MM.1S (cell line): ENCODE results near the gene GDAP2.

Experiments
- DNase-seq: peaks from one replicate; pipeline ENCODE4 v3.0.0-alpha.2; 2015
- H2AFZ ChIP-seq: fragments of 300-600 bp; sonication (generic); 2 replicates; pipeline ENCODE4 v1.6.0; 2016; ENCODE audit warnings: antibody characterized with exemption, low read length
- H3F3A ChIP-seq: fragments of 300-600 bp; sonication (generic); 2 replicates; pipeline ENCODE4 v1.6.1; 2016; ENCODE audit warnings: mild to moderate bottlenecking, antibody characterized with exemption, low read length, moderate library complexity, mixed read lengths; ENCODE audit not compliant: insufficient read depth
- H3K27ac ChIP-seq: fragments of 300-600 bp; sonication (generic); 2 replicates; pipeline ENCODE4 v1.5.1; 2016; ENCODE audit warnings: mild to moderate bottlenecking, low read length
- H3K27me3 ChIP-seq: fragments of 300-600 bp; sonication (generic); replicated peaks from 2 replicates; pipeline ENCODE4 v1.6.0; 2016; ENCODE audit warnings: low read length; ENCODE audit not compliant: insufficient read depth
- H3K36me3 ChIP-seq: fragments of 300-600 bp; sonication (generic); replicated peaks from 2 replicates; pipeline ENCODE4 v1.6.1; 2016; ENCODE audit warnings: mild to moderate bottlenecking, low read length, mixed read lengths; ENCODE audit not compliant: insufficient read depth
- H3K4me1 ChIP-seq: fragments of 300-600 bp; sonication (generic); 2 replicates; pipeline ENCODE4 v1.6.1; 2016; ENCODE audit warnings: low read length, mixed read lengths
- H3K4me2 ChIP-seq: fragments of 300-600 bp; sonication (generic); 2 replicates; pipeline ENCODE4 v1.6.0; 2016; ENCODE audit warnings: low read depth, low read length
- H3K4me3 ChIP-seq: fragments of 300-600 bp; sonication (generic); 2 replicates; pipeline ENCODE4 v1.5.1; 2016; ENCODE audit warnings: low read length, mixed read lengths
- H3K79me2 ChIP-seq: fragments of 300-600 bp; sonication (generic); 2 replicates; pipeline ENCODE4 v1.6.1; 2016; ENCODE audit warnings: mixed run types, low read length, mixed read lengths
- H3K9ac ChIP-seq: fragments of 300-600 bp; sonication (generic); 2 replicates; pipeline ENCODE4 v1.6.1; 2016; ENCODE audit warnings: low read length, mixed read lengths
- H3K9me2 ChIP-seq: fragments of 300-600 bp; sonication (generic); replicated peaks from 2 replicates; pipeline ENCODE4 v1.6.1; 2016; ENCODE audit warnings: mild to moderate bottlenecking, low read length, mixed read lengths; ENCODE audit not compliant: insufficient read depth
- H3K9me3 ChIP-seq: fragments of 300-600 bp; sonication (generic); replicated peaks from 2 replicates; pipeline ENCODE4 v1.6.1; 2016; ENCODE audit warnings: mild to moderate bottlenecking, low read length, mixed read lengths; ENCODE audit not compliant: insufficient read depth
- H4K20me1 ChIP-seq: fragments of 300-600 bp; sonication (generic); 2 replicates; pipeline ENCODE4 v1.6.1; 2016; ENCODE audit warnings: mild to moderate bottlenecking, low read length, moderate library complexity, mixed read lengths; ENCODE audit not compliant: insufficient read depth
- EZH2 ChIP-seq: fragments of 300-600 bp; sonication (generic); optimal IDR thresholded peaks from 2 replicates; pipeline ENCODE3; 2017; ENCODE audit warnings: low read depth, mild to moderate bottlenecking, antibody characterized with exemption, low read length, mixed read lengths
- EZH2phosphoT487 ChIP-seq: fragments of 300-600 bp; sonication (generic); IDR thresholded peaks from 2 replicates; pipeline ENCODE4 v1.6.1; 2018; ENCODE audit warnings: antibody characterized with exemption, low read length
- TF ChIP-seq, protein P1 (sequence below): fragments of 300-600 bp; sonication (generic); IDR thresholded peaks from 2 replicates; pipeline ENCODE4 v1.5.1; 2016; ENCODE audit warnings: antibody characterized with exemption, low read length, mixed read lengths

GDAP2 gene

DNA sequence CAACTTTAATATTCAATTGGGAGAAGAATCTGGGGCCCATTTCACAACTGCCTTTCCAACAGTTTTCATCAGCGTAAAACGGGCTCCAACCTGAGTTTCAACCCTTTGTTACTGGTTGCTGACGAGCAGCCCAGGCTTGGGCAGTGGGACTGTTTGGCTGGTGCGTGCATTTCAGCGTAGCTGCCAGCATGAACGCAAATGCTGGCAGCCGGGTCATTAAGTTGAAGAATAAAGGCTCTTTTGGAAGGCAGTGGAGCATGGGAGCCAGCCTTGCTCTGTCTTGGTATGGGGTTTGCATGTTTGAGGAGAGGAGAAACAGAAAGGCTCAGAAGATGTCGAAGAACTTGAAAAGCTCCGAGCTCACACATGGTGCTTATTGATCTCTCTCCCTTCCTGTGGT, 40.8 kb upstream of the GDAP2 start:
- TF ChIP-seq EZH2phosphoT487 (no peak), EZH2 (no peak)
- TF ChIP-seq, protein P1, sequence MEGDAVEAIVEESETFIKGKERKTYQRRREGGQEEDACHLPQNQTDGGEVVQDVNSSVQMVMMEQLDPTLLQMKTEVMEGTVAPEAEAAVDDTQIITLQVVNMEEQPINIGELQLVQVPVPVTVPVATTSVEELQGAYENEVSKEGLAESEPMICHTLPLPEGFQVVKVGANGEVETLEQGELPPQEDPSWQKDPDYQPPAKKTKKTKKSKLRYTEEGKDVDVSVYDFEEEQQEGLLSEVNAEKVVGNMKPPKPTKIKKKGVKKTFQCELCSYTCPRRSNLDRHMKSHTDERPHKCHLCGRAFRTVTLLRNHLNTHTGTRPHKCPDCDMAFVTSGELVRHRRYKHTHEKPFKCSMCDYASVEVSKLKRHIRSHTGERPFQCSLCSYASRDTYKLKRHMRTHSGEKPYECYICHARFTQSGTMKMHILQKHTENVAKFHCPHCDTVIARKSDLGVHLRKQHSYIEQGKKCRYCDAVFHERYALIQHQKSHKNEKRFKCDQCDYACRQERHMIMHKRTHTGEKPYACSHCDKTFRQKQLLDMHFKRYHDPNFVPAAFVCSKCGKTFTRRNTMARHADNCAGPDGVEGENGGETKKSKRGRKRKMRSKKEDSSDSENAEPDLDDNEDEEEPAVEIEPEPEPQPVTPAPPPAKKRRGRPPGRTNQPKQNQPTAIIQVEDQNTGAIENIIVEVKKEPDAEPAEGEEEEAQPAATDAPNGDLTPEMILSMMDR = no peak
- H3K4me3 ChIP-seq = no peak overlapping the region
- H3K36me3 ChIP-seq = no peaks in the 10 kb centered on the region
- H3K9me2 ChIP-seq = no peaks in the 10 kb centered on the region
- no peaks in the 10 kb centered on the region for H3F3A ChIP-seq
- H3K27me3 ChIP-seq = no peaks in the 10 kb centered on the region
- H3K9ac ChIP-seq = no peak overlapping the region
- H3K9me3 ChIP-seq = no peaks in the 10 kb centered on the region
- no peaks in the 10 kb centered on the region for H4K20me1 ChIP-seq
- no peaks in the 10 kb centered on the region for H3K79me2 ChIP-seq
- H3K27ac ChIP-seq = no peak overlapping the region
- DNase-seq = no peak
- H3K4me2 ChIP-seq = no peak overlapping the region
- H3K4me1 ChIP-seq = no peaks in the 10 kb centered on the region
- H2AFZ ChIP-seq = no peak overlapping the region

GRCh38 chr1:117967881-117968280, 38.5 kb upstream of the GDAP2 start:
- Histone ChIP-seq H3K27ac (no peak overlapping the region), H3K36me3 (no peaks in the 10 kb centered on the region), H3K4me2 (no peak overlapping the region), H3K9ac (no peak overlapping the region), H3K4me3 (no peak overlapping the region), H4K20me1 (no peaks in the 10 kb centered on the region), H3K79me2 (no peaks in the 10 kb centered on the region), H3K9me3 (no peaks in the 10 kb centered on the region), H2AFZ (no peak overlapping the region), H3F3A (no peaks in the 10 kb centered on the region), H3K9me2 (no peaks in the 10 kb centered on the region), H3K4me1 (no peaks in the 10 kb centered on the region), H3K27me3 (no peaks in the 10 kb centered on the region)
- DNase-seq = no peak
- TF ChIP-seq, protein P1 = no peak
- TF ChIP-seq EZH2phosphoT487 (no peak), EZH2 (no peak)

DNA sequence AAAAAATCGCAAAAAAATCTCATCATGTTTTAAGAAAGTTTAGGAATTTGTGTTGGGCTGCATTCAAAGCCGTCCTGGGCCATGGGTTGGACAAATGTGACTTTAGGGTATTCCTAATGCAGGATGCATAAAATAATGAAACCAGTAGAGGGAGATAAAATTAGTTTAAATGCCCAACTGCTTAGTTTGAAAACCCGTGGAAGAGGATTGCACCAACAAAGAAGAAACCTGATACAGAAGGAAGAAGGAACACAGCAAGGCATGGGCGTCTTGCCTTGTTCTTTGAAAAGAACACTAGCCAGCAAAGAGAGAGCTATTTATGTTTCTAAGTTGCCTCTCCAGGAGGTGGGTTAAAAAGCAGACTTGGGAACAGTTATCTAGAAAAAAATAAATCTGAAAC, 38.1 kb upstream of the GDAP2 start:
- no peaks in the 10 kb centered on the region for H4K20me1 ChIP-seq
- TF ChIP-seq EZH2 (no peak), EZH2phosphoT487 (no peak)
- TF ChIP-seq, protein P1 = no peak
- H3K36me3 ChIP-seq = no peaks in the 10 kb centered on the region
- no peaks in the 10 kb centered on the region for H3K4me1 ChIP-seq
- H3K27ac ChIP-seq = no peak overlapping the region
- H3K9ac ChIP-seq = no peak overlapping the region
- H3K27me3 ChIP-seq = no peaks in the 10 kb centered on the region
- no peaks in the 10 kb centered on the region for H3K9me2 ChIP-seq
- no peak overlapping the region for H3K4me2 ChIP-seq
- H3F3A ChIP-seq = no peaks in the 10 kb centered on the region
- no peak overlapping the region for H2AFZ ChIP-seq
- DNase-seq = no peak
- no peaks in the 10 kb centered on the region for H3K9me3 ChIP-seq
- H3K79me2 ChIP-seq = no peaks in the 10 kb centered on the region
- H3K4me3 ChIP-seq = no peak overlapping the region
